Thoracic aorta (tissue), 2 donors: ENCODE results near the gene SMARCE1. TPM values are rescaled to one million over a fixed set of nuclear protein-coding genes. Genes with fewer than 3 reads are reported as not detected.
"Not testable (repeated sequence)": the region's sequence is repeated elsewhere in the genome, so short reads cannot be mapped to it uniquely, and the experiment has no call there.

Experiments
- ATAC-seq: fragments of 150-250 bp; one replicate; pipeline ENCODE4 v1.8.0; 2017; ENCODE audit warnings: low read depth; ENCODE audit not compliant: insufficient number of reproducible peaks, low FRiP score
- DNase-seq: peaks from one replicate; pipeline ENCODE4 v3.0.0-alpha.2; 2020; ENCODE audit warnings: low spot score
- H3K27ac ChIP-seq, 2 donors: fragments of 200-600 bp; sonication (generic); 1 replicate in 1 of 2; 2 replicates in 1 of 2; pipeline ENCODE4 v1.5.1; 2016; ENCODE audit warnings: mild to moderate bottlenecking in 2 of 2, moderate library complexity in 2 of 2
- H3K27me3 ChIP-seq: fragments of 200-600 bp; sonication (generic); replicated peaks from 2 replicates; pipeline ENCODE4 v1.6.0; 2016; ENCODE audit warnings: mild to moderate bottlenecking; ENCODE audit not compliant: insufficient read depth
- H3K36me3 ChIP-seq: fragments of 200-600 bp; sonication (generic); one replicate; pipeline ENCODE4 v1.5.1; 2016
- H3K4me1 ChIP-seq, 2 donors: fragments of 200-600 bp; sonication (generic); 1 replicate in 1 of 2; 2 replicates in 1 of 2; pipeline versions ENCODE4 v1.5.1 to v1.6.0; 2016; ENCODE audit warnings: low read depth in 2 of 2, mild to moderate bottlenecking in 1 of 2; ENCODE audit not compliant: control insufficient read depth in 1 of 2
- H3K4me3 ChIP-seq: fragments of 200-600 bp; sonication (generic); 2 replicates; pipeline ENCODE4 v1.5.1; 2016; ENCODE audit warnings: mild to moderate bottlenecking
- H3K9me3 ChIP-seq: fragments of 200-600 bp; sonication (generic); 2 replicates; pipeline ENCODE4 v1.5.1; 2016
- CTCF ChIP-seq: fragments of 200-600 bp; sonication (generic); IDR thresholded peaks from one replicate; pipeline ENCODE4 v1.5.1; 2019; ENCODE audit warnings: antibody characterized with exemption
- total RNA-seq, 2 donors: library from RNA; depleted of rRNA; stranded (reverse); fragments of >200 nt; gene quantifications; one replicate each; pipeline versions ENCODE4 v1.1.0 to v1.2.3, GENCODE V29; 2016

The SMARCE1 gene
- total RNA-seq, 2 donors from 2014 or later = 55.9 to 84.3 TPM

DNA sequence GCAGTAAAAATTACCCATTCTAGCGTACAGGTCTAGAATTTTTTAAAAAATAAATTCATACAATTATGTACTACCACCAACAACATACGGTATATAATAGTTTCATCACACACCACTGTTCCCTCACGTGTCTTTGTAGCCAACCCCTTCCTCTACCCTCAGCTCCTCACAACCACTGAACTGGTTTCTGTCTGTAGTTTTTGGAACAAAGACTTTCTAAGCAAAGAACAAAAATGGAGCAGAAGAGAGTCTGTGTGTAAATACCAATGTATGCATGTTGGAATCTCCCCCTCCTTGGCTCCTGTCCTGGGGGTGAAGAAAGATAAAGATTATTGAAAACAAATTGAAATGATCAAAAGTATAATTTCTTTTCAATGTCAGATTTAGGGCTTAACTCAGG lies 50.5 kb downstream of the SMARCE1 start:
- TF ChIP-seq CTCF = no peak

GRCh38 chr17:40596261-40596919 lies 51.2 kb downstream of the SMARCE1 start:
- TF ChIP-seq CTCF = no peak
- Histone ChIP-seq H3K27ac (no peak overlapping the region), H3K27me3 (no peaks in the 10 kb centered on the region), H3K36me3 (no peaks in the 10 kb centered on the region), H3K4me1 (peaks cover 0 to 5% of the 10 kb centered on the region in 2 donors), H3K9me3 (no peaks in the 10 kb centered on the region), H3K4me3 (no peak overlapping the region)
- no peak for ATAC-seq
- DNase-seq = no peak

More for the DNA sequence above, 50.5 kb downstream of the SMARCE1 start:
- Histone ChIP-seq H3K27me3 (no peaks in the 10 kb centered on the region), H3K9me3 (no peaks in the 10 kb centered on the region), H3K4me1 (peaks cover 0 to 5% of the 10 kb centered on the region in 2 donors), H3K36me3 (no peaks in the 10 kb centered on the region), H3K4me3 (no peak overlapping the region), H3K27ac (no peak overlapping the region)
- ATAC-seq = no peak
- no peak for DNase-seq

DNA sequence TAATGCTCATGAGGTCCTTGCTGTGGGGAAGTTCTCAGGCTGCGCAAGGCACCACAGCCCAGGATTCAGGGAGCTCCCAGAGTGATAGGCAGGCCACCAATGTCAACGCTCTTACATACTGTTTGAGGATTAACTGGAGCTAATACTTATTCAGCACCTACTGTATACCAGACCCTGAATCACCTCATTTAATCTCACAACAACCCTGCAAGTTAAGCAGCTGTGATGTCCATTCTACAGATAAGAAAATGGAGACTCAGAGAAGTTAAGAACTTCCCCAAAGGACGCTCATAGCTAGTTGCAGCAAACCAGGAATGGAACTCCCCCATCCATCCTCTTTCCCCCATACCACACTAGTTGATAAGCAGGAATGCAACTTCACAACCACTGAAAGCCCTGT lies 56.9 kb downstream of the SMARCE1 start:
- Histone ChIP-seq H3K9me3 (no peaks in the 10 kb centered on the region), H3K4me3 (no peak overlapping the region), H3K27ac (no peak overlapping the region), H3K4me1 (no peaks in the 10 kb centered on the region), H3K36me3 (no peaks in the 10 kb centered on the region), H3K27me3 (no peaks in the 10 kb centered on the region)
- DNase-seq (no peak), ATAC-seq (no peak)
- no peak for TF ChIP-seq CTCF

GRCh38 chr17:40588552-40588951 lies 59.1 kb downstream of the SMARCE1 start:
- no peak for DNase-seq

GRCh38 chr17:40586264-40586663 lies 61.4 kb downstream of the SMARCE1 start:
- not testable (repeated sequence) for DNase-seq, H3K4me1 ChIP-seq, H3K27me3 ChIP-seq, H3K4me3 ChIP-seq, H3K27ac ChIP-seq, H3K36me3 ChIP-seq, ATAC-seq, H3K9me3 ChIP-seq

More at GRCh38 chr17:40588552-40588951, 59.1 kb downstream of the SMARCE1 start:
- Histone ChIP-seq H3K27me3 (no peaks in the 10 kb centered on the region), H3K27ac (no peak overlapping the region), H3K36me3 (no peaks in the 10 kb centered on the region), H3K4me1 (no peaks in the 10 kb centered on the region), H3K9me3 (peaks cover 8% of the 10 kb centered on the region), H3K4me3 (no peak overlapping the region)
- no peak for ATAC-seq
- no peak for TF ChIP-seq CTCF

DNA sequence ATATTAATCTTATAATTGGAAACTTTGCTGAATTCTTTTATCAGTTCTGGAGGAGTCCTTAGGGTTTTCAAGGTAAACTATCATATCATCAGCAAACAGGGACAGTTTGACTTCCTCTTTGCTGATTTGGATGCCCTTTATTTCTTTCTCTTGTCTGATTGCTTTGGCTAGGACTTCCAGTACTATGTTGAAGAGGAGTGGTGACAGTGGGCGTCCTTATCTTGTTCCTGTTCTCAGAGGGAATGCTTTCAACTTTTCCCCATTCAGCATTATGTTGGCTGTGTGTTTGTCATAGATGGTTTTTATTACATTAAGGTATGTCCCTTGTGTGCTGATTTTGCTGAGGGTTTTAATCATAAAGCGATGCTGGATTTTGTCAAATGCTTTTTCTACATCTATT lies 62.7 kb downstream of the SMARCE1 start:
- not testable (repeated sequence) for H3K4me1 ChIP-seq, H3K27ac ChIP-seq, ATAC-seq, H3K9me3 ChIP-seq, H3K36me3 ChIP-seq, H3K4me3 ChIP-seq, H3K27me3 ChIP-seq, DNase-seq
